HCT116 (cell line): ENCODE results near the gene RRAGC. TPM values are rescaled to one million over a fixed set of nuclear protein-coding genes. Genes with fewer than 3 reads are reported as not detected.

Experiments
- ATAC-seq: fragments of 200-7000 bp; cut with Tn5 transposase; 2 replicates; pipeline ENCODE4 v1.9.1; 2020; ENCODE audit warnings: mild to moderate bottlenecking, moderate library complexity
- BruUV-seq: library from RNA; stranded (reverse); fragments of 400-500 nt; replicated peaks from 2 replicates; lab custom pipeline; 2021; lab: Mats Ljungman, UMichigan
- CTCF ChIA-PET: fragments of 300-600 bp; sonication (Branson Sonifier 250); formaldehyde crosslinking; loops from one replicate; lab custom pipeline; 2021; ENCODE audit warnings: antibody characterized with exemption; lab: Charles Lee
- POLR2A ChIA-PET: fragments of 300-600, 350-600 bp; sonication (Branson Sonifier 250); formaldehyde crosslinking; loops from one replicate; lab custom pipeline; 2021; ENCODE audit warnings: antibody characterized with exemption; lab: Charles Lee
- RAD21 ChIA-PET, 2 experiments: fragments of 300-600 bp; sonication (Branson Sonifier 250); formaldehyde crosslinking; loops; one replicate each; lab custom pipeline; 2023; ENCODE audit warnings: low total read pairs in 2 of 2; ENCODE audit not compliant: uncharacterized antibody in 2 of 2, unreplicated experiment in 2 of 2, low non-redundant PET in 1 of 2; lab: Charles Lee
- DNase-seq: peaks from one replicate; pipeline ENCODE4 v3.0.0-alpha.2; 2010; ENCODE audit warnings: low read depth, low spot score
- H2AFZ ChIP-seq: fragments of 200-600 bp; shearing (Covaris generic), sonication (generic); 2 replicates; pipeline ENCODE4 v1.6.1; 2017; ENCODE audit warnings: low read depth, mixed run types, mixed read lengths, antibody characterized with exemption, low read length; ENCODE audit not compliant: poor library complexity, severe bottlenecking
- H3K27ac ChIP-seq: 2 replicates; pipeline ENCODE4 v1.5.1; 2012; ENCODE audit warnings: low read depth, low read length
- H3K27me3 ChIP-seq: fragments of 200-600 bp; sonication (generic); 2 replicates; pipeline ENCODE4 v1.6.1; 2016; ENCODE audit warnings: mixed run types, low read length, mixed read lengths; ENCODE audit not compliant: insufficient read depth
- H3K36me3 ChIP-seq, 2 experiments: fragments of 200-500 bp in 1 of 2; fragments of 200-600 bp in 1 of 2; sonication (Bioruptor generic) in 1 of 2; sonication (generic) in 1 of 2; 2 replicates each; pipeline versions ENCODE4 v1.5.1 to v1.6.1; 2014 to 2016; ENCODE audit warnings: low read length in 2 of 2, inconsistent platforms in 1 of 2, mixed read lengths in 1 of 2, mixed run types in 1 of 2; ENCODE audit not compliant: insufficient read depth in 2 of 2, control insufficient read depth in 1 of 2
- H3K4me1 ChIP-seq, 2 experiments: fragments of 200-600 bp in 1 of 2; sonication (generic) in 1 of 2; 2 replicates each; pipeline versions ENCODE4 v1.5.1 to v1.6.1; 2012 to 2017; ENCODE audit warnings: low read length in 2 of 2, inconsistent platforms in 1 of 2, mild to moderate bottlenecking in 1 of 2, mixed read lengths in 1 of 2, mixed run types in 1 of 2, moderate library complexity in 1 of 2; ENCODE audit not compliant: insufficient read depth in 2 of 2, control insufficient read depth in 1 of 2
- H3K4me2 ChIP-seq: fragments of 200-600 bp; sonication (generic); 2 replicates; pipeline ENCODE4 v1.6.1; 2017; ENCODE audit warnings: mixed run types, low read length, mixed read lengths
- H3K4me3 ChIP-seq, 2 experiments: fragments of 200-600 bp in 1 of 2; sonication (generic) in 1 of 2; replicated peaks in 1 of 2; 2 replicates each; pipeline ENCODE4 v1.5.1; 2011 to 2016; ENCODE audit warnings: low read length in 2 of 2, control low read depth in 1 of 2, low read depth in 1 of 2, mild to moderate bottlenecking in 1 of 2, mixed read lengths in 1 of 2, mixed run types in 1 of 2
- H3K79me2 ChIP-seq: fragments of 200-600 bp; sonication (generic); 2 replicates; pipeline ENCODE4 v1.6.1; 2017; ENCODE audit warnings: mild to moderate bottlenecking, mixed run types, low read length, moderate library complexity, mixed read lengths; ENCODE audit not compliant: insufficient read depth
- H3K9ac ChIP-seq: fragments of 200-600 bp; sonication (generic); 2 replicates; pipeline ENCODE4 v1.6.1; 2016; ENCODE audit warnings: low read length, mixed read lengths
- H3K9me2 ChIP-seq: fragments of 200-600 bp; sonication (generic), shearing (Covaris generic); 2 replicates; pipeline ENCODE4 v1.6.1; 2017; ENCODE audit warnings: mixed run types, mild to moderate bottlenecking, moderate library complexity; ENCODE audit not compliant: insufficient read depth
- H3K9me3 ChIP-seq, 2 experiments: fragments of 200-500 bp in 1 of 2; fragments of 200-600 bp in 1 of 2; sonication (Bioruptor generic) in 1 of 2; sonication (generic) in 1 of 2; 2 replicates each; pipeline ENCODE4 v1.6.1; 2014 to 2017; ENCODE audit warnings: low read length in 2 of 2, mixed read lengths in 2 of 2, inconsistent platforms in 1 of 2, low read depth in 1 of 2, mild to moderate bottlenecking in 1 of 2, mixed run types in 1 of 2, moderate library complexity in 1 of 2; ENCODE audit not compliant: control insufficient read depth in 1 of 2, insufficient read depth in 1 of 2
- H4K20me1 ChIP-seq: fragments of 200-600 bp; sonication (generic), shearing (Covaris generic); 2 replicates; pipeline ENCODE4 v1.6.1; 2017; ENCODE audit warnings: mixed run types, mild to moderate bottlenecking, moderate library complexity; ENCODE audit not compliant: insufficient read depth
- CEBPB ChIP-seq: IDR thresholded peaks from 2 replicates; pipeline ENCODE4 v1.6.1; 2012; ENCODE audit warnings: low read depth
- EGR1 ChIP-seq: IDR thresholded peaks from 2 replicates; pipeline ENCODE4 v1.6.1; 2012; ENCODE audit warnings: low read depth
- EZH2 ChIP-seq: fragments of 200-600 bp; sonication (generic); IDR thresholded peaks from 2 replicates; pipeline ENCODE4 v1.6.1; 2017; ENCODE audit warnings: antibody characterized with exemption, mixed run types
- EZH2phosphoT487 ChIP-seq: fragments of 200-600 bp; IDR thresholded peaks from 2 replicates; pipeline ENCODE4 v1.6.1; 2018; ENCODE audit warnings: antibody characterized with exemption, borderline replicate concordance
- FOSL1 ChIP-seq: IDR thresholded peaks from 2 replicates; pipeline ENCODE4 v1.6.1; 2012; ENCODE audit warnings: low read depth
- POLR2A ChIP-seq: IDR thresholded peaks from 2 replicates; pipeline ENCODE4 v1.7.0; 2011; ENCODE audit warnings: borderline replicate concordance; ENCODE audit not compliant: insufficient read depth, insufficient read length; ENCODE audit errors: extremely low read depth
- POLR2AphosphoS5 ChIP-seq: IDR thresholded peaks from 2 replicates; pipeline ENCODE4 v1.6.1; 2011; ENCODE audit warnings: mild to moderate bottlenecking, low read depth, low read length, moderate library complexity
- RAD21 ChIP-seq: IDR thresholded peaks from 2 replicates; pipeline ENCODE4 v1.6.1; 2012; ENCODE audit warnings: low read depth, mild to moderate bottlenecking
- SIN3A ChIP-seq: IDR thresholded peaks from 2 replicates; pipeline ENCODE4 v1.6.1; 2012; ENCODE audit warnings: low read depth
- SP1 ChIP-seq: IDR thresholded peaks from 2 replicates; pipeline ENCODE4 v1.6.1; 2012; ENCODE audit warnings: low read depth
- SRF ChIP-seq: IDR thresholded peaks from 2 replicates; pipeline ENCODE4 v1.6.1; 2012; ENCODE audit warnings: low read depth
- ZFX ChIP-seq: fragments of 450-650 bp; IDR thresholded peaks from 2 replicates; pipeline ENCODE4 v1.6.1; 2017
- ZNF274 ChIP-seq: fragments of 200-500 bp; sonication (Bioruptor generic); IDR thresholded peaks from 2 replicates; pipeline ENCODE4 v1.6.1; 2014; ENCODE audit warnings: mild to moderate bottlenecking, low read depth, low read length, inconsistent platforms
- intact Hi-C: fragments of 100-400 bp; cut with micrococcal nuclease; formaldehyde crosslinking; loops from 2 replicates; pipeline ENCODE4 v1.10.0; 2022
- total RNA-seq: library from RNA; stranded (reverse); gene quantifications from one replicate; pipeline ENCODE4 v1.2.1, GENCODE V29; 2021; ENCODE audit not compliant: unreplicated experiment
- TF ChIP-seq, protein P1 (sequence below): IDR thresholded peaks from 2 replicates; pipeline ENCODE4 v1.6.1; 2012
- TF ChIP-seq, protein P2 (sequence below): IDR thresholded peaks from 2 replicates; pipeline ENCODE4 v1.6.1; 2011; ENCODE audit warnings: mild to moderate bottlenecking, low read length, moderate library complexity; ENCODE audit not compliant: insufficient replicate concordance; ENCODE audit errors: extremely low read depth
- TF ChIP-seq, protein P3 (sequence below): IDR thresholded peaks from 2 replicates; pipeline ENCODE4 v1.6.1; 2012; ENCODE audit warnings: low read depth
- TF ChIP-seq, protein P4 (sequence below), 3 experiments: fragments of 200-600 bp in 1 of 3; sonication (generic) in 1 of 3; IDR thresholded peaks in 2 of 3; conservative IDR thresholded peaks in 1 of 3; 2 replicates each; pipeline ENCODE4 v1.5.1; 2012 to 2017; ENCODE audit warnings: low read depth in 2 of 3, low read length in 2 of 3, antibody characterized with exemption in 1 of 3, borderline replicate concordance in 1 of 3, control low read depth in 1 of 3, mild to moderate bottlenecking in 1 of 3, mixed read lengths in 1 of 3, mixed run types in 1 of 3, moderate library complexity in 1 of 3; ENCODE audit not compliant: insufficient read depth in 1 of 3
- TF ChIP-seq, protein P5 (sequence below): IDR thresholded peaks from 2 replicates; pipeline ENCODE4 v1.6.1; 2012

Gene RRAGC
- total RNA-seq, 1 experiment from 2014 or later: 11.7 TPM

DNA sequence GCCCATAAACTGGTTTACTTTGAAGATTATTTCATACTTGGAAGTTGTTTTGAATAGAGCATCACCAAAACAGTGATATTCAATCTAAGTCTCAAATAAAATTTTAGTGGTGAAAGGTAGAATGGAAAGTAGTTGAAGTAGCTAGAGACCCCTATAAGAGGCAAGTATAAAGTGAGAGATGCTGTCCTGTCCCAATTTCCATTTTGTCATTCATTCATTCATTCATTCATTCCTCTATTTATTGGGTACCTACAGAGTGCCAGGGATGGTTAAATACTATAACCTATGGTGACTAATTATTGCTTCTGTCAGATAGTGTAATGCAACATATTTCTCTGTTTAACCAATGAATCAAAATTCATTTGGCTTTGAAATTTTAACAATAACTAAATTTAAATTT is 32.7 kb downstream of the RRAGC start:
- Histone ChIP-seq H3K27me3 (peaks cover 4% of the 10 kb centered on the region; the same call in 1 of the 2 replicates), H3K9me3 (no peaks in the 10 kb centered on the region), H3K4me2 (no peak overlapping the region), H4K20me1 (no peaks in the 10 kb centered on the region), H3K9ac (no peak overlapping the region), H3K27ac (no peak overlapping the region), H3K9me2 (no peaks in the 10 kb centered on the region), H3K79me2 (no peaks in the 10 kb centered on the region), H3K4me1 (no peaks in the 10 kb centered on the region), H3K36me3 (no peaks in the 10 kb centered on the region), H3K4me3 (no peak overlapping the region), H2AFZ (no peak overlapping the region)
- no TSS peak for BruUV-seq
- DNase-seq (no peak), ATAC-seq (no peak)
- ChIA-PET RAD21 (no interaction called here), POLR2A (no interaction called here), CTCF (no interaction called here)
- intact Hi-C loops: no loop called here
- TF ChIP-seq RAD21 (no peak), ZNF274 (no peak), FOSL1 (no peak), EGR1 (no peak), ZFX (no peak), SP1 (no peak), POLR2A (no peak), EZH2phosphoT487 (no peak), CEBPB (no peak), SIN3A (no peak), POLR2AphosphoS5 (no peak), EZH2 (no peak), SRF (no peak)
- TF ChIP-seq, protein P1, sequence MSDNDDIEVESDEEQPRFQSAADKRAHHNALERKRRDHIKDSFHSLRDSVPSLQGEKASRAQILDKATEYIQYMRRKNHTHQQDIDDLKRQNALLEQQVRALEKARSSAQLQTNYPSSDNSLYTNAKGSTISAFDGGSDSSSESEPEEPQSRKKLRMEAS: no peak
- TF ChIP-seq, protein P2, sequence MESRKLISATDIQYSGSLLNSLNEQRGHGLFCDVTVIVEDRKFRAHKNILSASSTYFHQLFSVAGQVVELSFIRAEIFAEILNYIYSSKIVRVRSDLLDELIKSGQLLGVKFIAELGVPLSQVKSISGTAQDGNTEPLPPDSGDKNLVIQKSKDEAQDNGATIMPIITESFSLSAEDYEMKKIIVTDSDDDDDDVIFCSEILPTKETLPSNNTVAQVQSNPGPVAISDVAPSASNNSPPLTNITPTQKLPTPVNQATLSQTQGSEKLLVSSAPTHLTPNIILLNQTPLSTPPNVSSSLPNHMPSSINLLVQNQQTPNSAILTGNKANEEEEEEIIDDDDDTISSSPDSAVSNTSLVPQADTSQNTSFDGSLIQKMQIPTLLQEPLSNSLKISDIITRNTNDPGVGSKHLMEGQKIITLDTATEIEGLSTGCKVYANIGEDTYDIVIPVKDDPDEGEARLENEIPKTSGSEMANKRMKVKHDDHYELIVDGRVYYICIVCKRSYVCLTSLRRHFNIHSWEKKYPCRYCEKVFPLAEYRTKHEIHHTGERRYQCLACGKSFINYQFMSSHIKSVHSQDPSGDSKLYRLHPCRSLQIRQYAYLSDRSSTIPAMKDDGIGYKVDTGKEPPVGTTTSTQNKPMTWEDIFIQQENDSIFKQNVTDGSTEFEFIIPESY: no peak
- TF ChIP-seq, protein P3, sequence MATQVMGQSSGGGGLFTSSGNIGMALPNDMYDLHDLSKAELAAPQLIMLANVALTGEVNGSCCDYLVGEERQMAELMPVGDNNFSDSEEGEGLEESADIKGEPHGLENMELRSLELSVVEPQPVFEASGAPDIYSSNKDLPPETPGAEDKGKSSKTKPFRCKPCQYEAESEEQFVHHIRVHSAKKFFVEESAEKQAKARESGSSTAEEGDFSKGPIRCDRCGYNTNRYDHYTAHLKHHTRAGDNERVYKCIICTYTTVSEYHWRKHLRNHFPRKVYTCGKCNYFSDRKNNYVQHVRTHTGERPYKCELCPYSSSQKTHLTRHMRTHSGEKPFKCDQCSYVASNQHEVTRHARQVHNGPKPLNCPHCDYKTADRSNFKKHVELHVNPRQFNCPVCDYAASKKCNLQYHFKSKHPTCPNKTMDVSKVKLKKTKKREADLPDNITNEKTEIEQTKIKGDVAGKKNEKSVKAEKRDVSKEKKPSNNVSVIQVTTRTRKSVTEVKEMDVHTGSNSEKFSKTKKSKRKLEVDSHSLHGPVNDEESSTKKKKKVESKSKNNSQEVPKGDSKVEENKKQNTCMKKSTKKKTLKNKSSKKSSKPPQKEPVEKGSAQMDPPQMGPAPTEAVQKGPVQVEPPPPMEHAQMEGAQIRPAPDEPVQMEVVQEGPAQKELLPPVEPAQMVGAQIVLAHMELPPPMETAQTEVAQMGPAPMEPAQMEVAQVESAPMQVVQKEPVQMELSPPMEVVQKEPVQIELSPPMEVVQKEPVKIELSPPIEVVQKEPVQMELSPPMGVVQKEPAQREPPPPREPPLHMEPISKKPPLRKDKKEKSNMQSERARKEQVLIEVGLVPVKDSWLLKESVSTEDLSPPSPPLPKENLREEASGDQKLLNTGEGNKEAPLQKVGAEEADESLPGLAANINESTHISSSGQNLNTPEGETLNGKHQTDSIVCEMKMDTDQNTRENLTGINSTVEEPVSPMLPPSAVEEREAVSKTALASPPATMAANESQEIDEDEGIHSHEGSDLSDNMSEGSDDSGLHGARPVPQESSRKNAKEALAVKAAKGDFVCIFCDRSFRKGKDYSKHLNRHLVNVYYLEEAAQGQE: no peak
- TF ChIP-seq, protein P4, sequence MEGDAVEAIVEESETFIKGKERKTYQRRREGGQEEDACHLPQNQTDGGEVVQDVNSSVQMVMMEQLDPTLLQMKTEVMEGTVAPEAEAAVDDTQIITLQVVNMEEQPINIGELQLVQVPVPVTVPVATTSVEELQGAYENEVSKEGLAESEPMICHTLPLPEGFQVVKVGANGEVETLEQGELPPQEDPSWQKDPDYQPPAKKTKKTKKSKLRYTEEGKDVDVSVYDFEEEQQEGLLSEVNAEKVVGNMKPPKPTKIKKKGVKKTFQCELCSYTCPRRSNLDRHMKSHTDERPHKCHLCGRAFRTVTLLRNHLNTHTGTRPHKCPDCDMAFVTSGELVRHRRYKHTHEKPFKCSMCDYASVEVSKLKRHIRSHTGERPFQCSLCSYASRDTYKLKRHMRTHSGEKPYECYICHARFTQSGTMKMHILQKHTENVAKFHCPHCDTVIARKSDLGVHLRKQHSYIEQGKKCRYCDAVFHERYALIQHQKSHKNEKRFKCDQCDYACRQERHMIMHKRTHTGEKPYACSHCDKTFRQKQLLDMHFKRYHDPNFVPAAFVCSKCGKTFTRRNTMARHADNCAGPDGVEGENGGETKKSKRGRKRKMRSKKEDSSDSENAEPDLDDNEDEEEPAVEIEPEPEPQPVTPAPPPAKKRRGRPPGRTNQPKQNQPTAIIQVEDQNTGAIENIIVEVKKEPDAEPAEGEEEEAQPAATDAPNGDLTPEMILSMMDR (IDR thresholded peaks at IDR 0.05 in 2 of 3, conservative IDR thresholded peaks at IDR 0.05 in 1 of 3; ENCODE audit: borderline replicate concordance in 1 of 3, insufficient read depth in 1 of 3, low read depth in 2 of 3, low read length in 2 of 3): no peak
- TF ChIP-seq, protein P5, sequence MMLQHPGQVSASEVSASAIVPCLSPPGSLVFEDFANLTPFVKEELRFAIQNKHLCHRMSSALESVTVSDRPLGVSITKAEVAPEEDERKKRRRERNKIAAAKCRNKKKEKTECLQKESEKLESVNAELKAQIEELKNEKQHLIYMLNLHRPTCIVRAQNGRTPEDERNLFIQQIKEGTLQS: no peak
